ENCODE results near the gene CTLA4.

The CTLA4 gene

GRCh38 chr2:203893840-203894239 is 26.3 kb downstream of the CTLA4 start:
- H3K4me3 ChIP-seq (replicated peaks; ENCODE audit: low read depth, low read length) = no peak overlapping the region
- TF ChIP-seq CTCF (IDR thresholded peaks at IDR 0.05; ENCODE audit: low read length, missing control alignments) = no peak
- no peak for DNase-seq (ENCODE audit: low read depth)

- DNase-seq (ENCODE audit: low read depth) = no peak
- no peak overlapping the region for H3K4me3 ChIP-seq (replicated peaks; ENCODE audit: low read depth, low read length)
- TF ChIP-seq CTCF (IDR thresholded peaks at IDR 0.05; ENCODE audit: low read length, missing control alignments) = no peak
Measured at GRCh38 chr2:203894262-203894661, 26.7 kb downstream of the CTLA4 start.

GRCh38 chr2:203897544-203897943 is 30.0 kb downstream of the CTLA4 start:
- no peak for TF ChIP-seq CTCF (IDR thresholded peaks at IDR 0.05; ENCODE audit: low read length, missing control alignments)
- H3K4me3 ChIP-seq (replicated peaks; ENCODE audit: low read depth, low read length) = no peak overlapping the region
- DNase-seq (ENCODE audit: low read depth) = no peak

- no peak for DNase-seq (ENCODE audit: low read depth)
- TF ChIP-seq CTCF (IDR thresholded peaks at IDR 0.05; ENCODE audit: low read length, missing control alignments) = no peak
- H3K4me3 ChIP-seq (replicated peaks; ENCODE audit: low read depth, low read length) = no peak overlapping the region
Measured at GRCh38 chr2:203898657-203899056, 31.1 kb downstream of the CTLA4 start.

- DNase-seq (ENCODE audit: low read depth) = no peak
- TF ChIP-seq CTCF (IDR thresholded peaks at IDR 0.05; ENCODE audit: low read length, missing control alignments) = no peak
- no peak overlapping the region for H3K4me3 ChIP-seq (replicated peaks; ENCODE audit: low read depth, low read length)
Measured at GRCh38 chr2:203900253-203900652, 32.7 kb downstream of the CTLA4 start.

GRCh38 chr2:203904022-203904421 is 36.5 kb downstream of the CTLA4 start:
- H3K4me3 ChIP-seq (replicated peaks; ENCODE audit: low read depth, low read length) = no peak overlapping the region
- no peak for DNase-seq (ENCODE audit: low read depth)
- no peak for TF ChIP-seq CTCF (IDR thresholded peaks at IDR 0.05; ENCODE audit: low read length, missing control alignments)

GRCh38 chr2:203905656-203906055 is 38.1 kb downstream of the CTLA4 start:
- TF ChIP-seq CTCF (IDR thresholded peaks at IDR 0.05; ENCODE audit: low read length, missing control alignments) = no peak
- DNase-seq (ENCODE audit: low read depth) = no peak
- H3K4me3 ChIP-seq (replicated peaks; ENCODE audit: low read depth, low read length) = no peak overlapping the region

Measured in fibroblast of pulmonary artery (primary cell).